Measurements from ENCODE around the gene TMEM170B.
A peak's percentile ranks its signal among the peaks of the same experiment; 100 is the strongest.
"Not testable (repeated sequence)": the region's sequence is repeated elsewhere in the genome, so short reads cannot be mapped to it uniquely, and the experiment has no call there.

The TMEM170B gene

GRCh38 chr6:11543919-11544518, 6.5 kb downstream of the TMEM170B start:
- H3K4me3 Mint-ChIP-seq, result no peak overlapping the region
- H3K9me3 Mint-ChIP-seq, result no peaks in the 10 kb centered on the region
- no peaks in the 10 kb centered on the region for H3K36me3 Mint-ChIP-seq (ENCODE audit: low read depth)
- ATAC-seq, result no peak
- no peak overlapping the region for H3K27ac Mint-ChIP-seq
- no peaks in the 10 kb centered on the region for H3K27me3 Mint-ChIP-seq
- H3K4me1 Mint-ChIP-seq, result peaks cover 4% of the 10 kb centered on the region
- DNase-seq, result no peak

GRCh38 chr6:11547846-11548245, 10.3 kb downstream of the TMEM170B start:
- not testable (repeated sequence) for H3K27ac Mint-ChIP-seq; H3K27me3 Mint-ChIP-seq; H3K36me3 Mint-ChIP-seq (ENCODE audit: low read depth); ATAC-seq; H3K4me1 Mint-ChIP-seq; H3K9me3 Mint-ChIP-seq; H3K4me3 Mint-ChIP-seq; DNase-seq

GRCh38 chr6:11548578-11548977, 11.0 kb downstream of the TMEM170B start:
- not testable (repeated sequence) for ATAC-seq, H3K27ac Mint-ChIP-seq

GRCh38 chr6:11551053-11551452, 13.5 kb downstream of the TMEM170B start:
- no peaks in the 10 kb centered on the region for H3K27me3 Mint-ChIP-seq
- no peak for DNase-seq
- ATAC-seq, result peak; percentile 24
- H3K4me1 Mint-ChIP-seq, result peaks cover 7% of the 10 kb centered on the region
- H3K27ac Mint-ChIP-seq, result no peak overlapping the region
- H3K4me3 Mint-ChIP-seq, result no peak overlapping the region
- no peaks in the 10 kb centered on the region for H3K36me3 Mint-ChIP-seq (ENCODE audit: low read depth)
- H3K9me3 Mint-ChIP-seq, result peaks cover 4% of the 10 kb centered on the region

More at GRCh38 chr6:11548578-11548977, 11.0 kb downstream of the TMEM170B start:
- H3K4me3 Mint-ChIP-seq; H3K9me3 Mint-ChIP-seq; H3K27me3 Mint-ChIP-seq; H3K36me3 Mint-ChIP-seq (ENCODE audit: low read depth); DNase-seq; H3K4me1 Mint-ChIP-seq: not testable (repeated sequence)

GRCh38 chr6:11552442-11552841, 14.9 kb downstream of the TMEM170B start:
- H3K9me3 Mint-ChIP-seq, result peaks cover 4% of the 10 kb centered on the region
- DNase-seq (no peak), ATAC-seq (no peak)
- H3K4me1 Mint-ChIP-seq, result peaks cover 7% of the 10 kb centered on the region
- no peak overlapping the region for H3K27ac Mint-ChIP-seq
- no peak overlapping the region for H3K4me3 Mint-ChIP-seq
- H3K27me3 Mint-ChIP-seq, result no peaks in the 10 kb centered on the region
- no peaks in the 10 kb centered on the region for H3K36me3 Mint-ChIP-seq (ENCODE audit: low read depth)

GRCh38 chr6:11553824-11554223, 16.3 kb downstream of the TMEM170B start:
- Mint-ChIP-seq H3K27ac (no peak overlapping the region), H3K27me3 (no peaks in the 10 kb centered on the region), H3K4me1 (peaks cover 7% of the 10 kb centered on the region), H3K9me3 (peaks cover 4% of the 10 kb centered on the region), H3K36me3 (ENCODE audit: low read depth) (no peaks in the 10 kb centered on the region), H3K4me3 (no peak overlapping the region)
- ATAC-seq, result no peak
- no peak for DNase-seq

GRCh38 chr6:11556309-11556708, 18.8 kb downstream of the TMEM170B start:
- no peak for ATAC-seq
- no peak overlapping the region for H3K4me3 Mint-ChIP-seq
- H3K27ac Mint-ChIP-seq, result no peak overlapping the region
- DNase-seq, result no peak
- H3K9me3 Mint-ChIP-seq, result peaks cover 4% of the 10 kb centered on the region
- no peaks in the 10 kb centered on the region for H3K36me3 Mint-ChIP-seq (ENCODE audit: low read depth)
- H3K4me1 Mint-ChIP-seq, result peaks cover 7% of the 10 kb centered on the region
- H3K27me3 Mint-ChIP-seq, result no peaks in the 10 kb centered on the region

GRCh38 chr6:11563793-11564192, 26.2 kb downstream of the TMEM170B start:
- H3K9me3 Mint-ChIP-seq, result no peaks in the 10 kb centered on the region
- no peak overlapping the region for H3K27ac Mint-ChIP-seq
- H3K4me3 Mint-ChIP-seq, result no peak overlapping the region
- no peaks in the 10 kb centered on the region for H3K27me3 Mint-ChIP-seq
- peaks cover 5% of the 10 kb centered on the region for H3K36me3 Mint-ChIP-seq (ENCODE audit: low read depth)
- ATAC-seq (no peak), DNase-seq (no peak)
- no peaks in the 10 kb centered on the region for H3K4me1 Mint-ChIP-seq

GRCh38 chr6:11566609-11567008, 29.1 kb downstream of the TMEM170B start:
- peaks cover 5% of the 10 kb centered on the region for H3K36me3 Mint-ChIP-seq (ENCODE audit: low read depth)
- DNase-seq (no peak), ATAC-seq (no peak)
- H3K4me1 Mint-ChIP-seq, result no peaks in the 10 kb centered on the region
- no peak overlapping the region for H3K4me3 Mint-ChIP-seq
- no peak overlapping the region for H3K27ac Mint-ChIP-seq
- no peaks in the 10 kb centered on the region for H3K27me3 Mint-ChIP-seq
- no peaks in the 10 kb centered on the region for H3K9me3 Mint-ChIP-seq

- Mint-ChIP-seq H3K27me3 (no peaks in the 10 kb centered on the region), H3K36me3 (ENCODE audit: low read depth) (peaks cover 5% of the 10 kb centered on the region), H3K9me3 (no peaks in the 10 kb centered on the region), H3K4me3 (no peak overlapping the region), H3K4me1 (peaks cover 2% of the 10 kb centered on the region), H3K27ac (no peak overlapping the region)
- DNase-seq (no peak), ATAC-seq (no peak)
These were observed 33.5 kb downstream of the TMEM170B start for GRCh38 chr6:11571073-11571472.

- peak; percentile 95 for ATAC-seq
- Mint-ChIP-seq H3K27ac (no peak overlapping the region), H3K27me3 (no peaks in the 10 kb centered on the region), H3K4me1 (peaks cover 2% of the 10 kb centered on the region), H3K36me3 (ENCODE audit: low read depth) (no peaks in the 10 kb centered on the region), H3K4me3 (no peak overlapping the region), H3K9me3 (no peaks in the 10 kb centered on the region)
- peak; percentile 40 for DNase-seq
These were observed 38.0 kb downstream of the TMEM170B start for GRCh38 chr6:11575408-11576033.

- no peak for DNase-seq
- Mint-ChIP-seq H3K36me3 (ENCODE audit: low read depth) (no peaks in the 10 kb centered on the region), H3K27ac (no peak overlapping the region), H3K4me1 (no peaks in the 10 kb centered on the region), H3K9me3 (no peaks in the 10 kb centered on the region), H3K4me3 (no peak overlapping the region), H3K27me3 (no peaks in the 10 kb centered on the region)
- no peak for ATAC-seq
These were observed 43.3 kb downstream of the TMEM170B start for GRCh38 chr6:11580686-11581405.

- no peaks in the 10 kb centered on the region for H3K36me3 Mint-ChIP-seq (ENCODE audit: low read depth)
- no peaks in the 10 kb centered on the region for H3K27me3 Mint-ChIP-seq
- ATAC-seq, result no peak
- no peak overlapping the region for H3K4me3 Mint-ChIP-seq
- no peaks in the 10 kb centered on the region for H3K9me3 Mint-ChIP-seq
- H3K4me1 Mint-ChIP-seq, result no peaks in the 10 kb centered on the region
- no peak overlapping the region for H3K27ac Mint-ChIP-seq
- no peak for DNase-seq
These were observed 46.7 kb downstream of the TMEM170B start for GRCh38 chr6:11584244-11584643.

GRCh38 chr6:11585426-11586016, 48.0 kb downstream of the TMEM170B start:
- H3K4me1 Mint-ChIP-seq, result no peaks in the 10 kb centered on the region
- H3K36me3 Mint-ChIP-seq (ENCODE audit: low read depth), result no peaks in the 10 kb centered on the region
- no peak overlapping the region for H3K27ac Mint-ChIP-seq
- no peaks in the 10 kb centered on the region for H3K27me3 Mint-ChIP-seq
- no peak overlapping the region for H3K4me3 Mint-ChIP-seq
- no peaks in the 10 kb centered on the region for H3K9me3 Mint-ChIP-seq
- ATAC-seq (no peak), DNase-seq (no peak)

- no peaks in the 10 kb centered on the region for H3K36me3 Mint-ChIP-seq (ENCODE audit: low read depth)
- no peak overlapping the region for H3K27ac Mint-ChIP-seq
- H3K9me3 Mint-ChIP-seq, result no peaks in the 10 kb centered on the region
- no peaks in the 10 kb centered on the region for H3K4me1 Mint-ChIP-seq
- H3K4me3 Mint-ChIP-seq, result no peak overlapping the region
- no peak for DNase-seq
- ATAC-seq, result no peak
- no peaks in the 10 kb centered on the region for H3K27me3 Mint-ChIP-seq
These were observed 48.6 kb downstream of the TMEM170B start for GRCh38 chr6:11586117-11586516.
